WERI-Rb-1 (cell line): Measurements from ENCODE around the gene MCM3AP.
"Not testable (repeated sequence)": the region's sequence is repeated elsewhere in the genome, so short reads cannot be mapped to it uniquely, and the experiment has no call there.

ENCODE experiments used
- DNase-seq: peaks from one replicate; pipeline ENCODE4 v3.0.0-alpha.2; 2020
- H3K27ac ChIP-seq: fragments of 250-450 bp; sonication (Bioruptor Pico); 2 replicates; pipeline ENCODE4 v1.5.1; 2020; ENCODE audit warnings: mild to moderate bottlenecking, moderate library complexity
- H3K27me3 ChIP-seq: fragments of 250-450 bp; sonication (Bioruptor Pico); 2 replicates; pipeline ENCODE4 v1.5.1; 2021; ENCODE audit warnings: mild to moderate bottlenecking, low read depth, moderate library complexity; ENCODE audit not compliant: insufficient read depth, severe bottlenecking
- H3K36me3 ChIP-seq: fragments of 250-450 bp; sonication (Bioruptor Pico); 2 replicates; pipeline ENCODE4 v1.5.1; 2020; ENCODE audit warnings: mild to moderate bottlenecking, moderate library complexity
- H3K4me3 ChIP-seq: 2 replicates; pipeline ENCODE4 v1.5.1; 2011; ENCODE audit warnings: low read depth, mild to moderate bottlenecking, control low read depth, low read length
- H3K9me3 ChIP-seq: fragments of 250-450 bp; sonication (Bioruptor Pico); 2 replicates; pipeline ENCODE4 v1.5.1; 2021; ENCODE audit warnings: mild to moderate bottlenecking, moderate library complexity; ENCODE audit not compliant: severe bottlenecking
- CTCF ChIP-seq: IDR thresholded peaks from 2 replicates; pipeline ENCODE4 v1.5.1; 2011; ENCODE audit warnings: low read depth, mild to moderate bottlenecking, control low read depth, inconsistent platforms, low read length

The MCM3AP gene

GRCh38 chr21:46226920-46227599 lies 58.4 kb downstream of the MCM3AP start:
- H3K27ac ChIP-seq, result no peak overlapping the region
- H3K4me3 ChIP-seq, result peak overlapping the region; percentile 74
- peaks cover 9% of the 10 kb centered on the region for H3K9me3 ChIP-seq
- TF ChIP-seq CTCF, result no peak
- peaks cover 48% of the 10 kb centered on the region for H3K36me3 ChIP-seq
- DNase-seq, result no peak
- H3K27me3 ChIP-seq, result no peaks in the 10 kb centered on the region

DNA sequence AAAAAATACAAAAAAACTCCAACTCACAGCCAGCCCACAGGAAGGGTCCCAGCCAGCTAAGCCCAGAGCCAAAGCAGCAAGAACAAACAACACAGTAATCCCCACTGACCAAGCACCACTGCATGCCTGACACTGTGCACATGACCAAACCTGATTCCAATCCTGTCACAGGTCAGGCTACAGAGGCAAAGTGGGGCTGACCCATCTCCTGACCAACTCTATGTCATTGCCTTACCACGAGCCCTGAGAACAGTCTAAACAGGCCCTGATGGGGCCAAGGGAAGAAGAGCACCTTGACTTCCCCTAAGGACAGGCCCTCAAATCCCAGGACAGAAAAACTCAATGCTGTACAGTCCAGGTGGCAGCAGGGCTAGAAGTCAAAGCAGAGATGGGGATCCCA lies 59.3 kb downstream of the MCM3AP start:
- no peaks in the 10 kb centered on the region for H3K27me3 ChIP-seq
- H3K27ac ChIP-seq, result no peak overlapping the region
- DNase-seq, result no peak
- no peak overlapping the region for H3K4me3 ChIP-seq
- no peak for TF ChIP-seq CTCF
- peaks cover 9% of the 10 kb centered on the region for H3K9me3 ChIP-seq
- H3K36me3 ChIP-seq, result peaks cover 48% of the 10 kb centered on the region

DNA sequence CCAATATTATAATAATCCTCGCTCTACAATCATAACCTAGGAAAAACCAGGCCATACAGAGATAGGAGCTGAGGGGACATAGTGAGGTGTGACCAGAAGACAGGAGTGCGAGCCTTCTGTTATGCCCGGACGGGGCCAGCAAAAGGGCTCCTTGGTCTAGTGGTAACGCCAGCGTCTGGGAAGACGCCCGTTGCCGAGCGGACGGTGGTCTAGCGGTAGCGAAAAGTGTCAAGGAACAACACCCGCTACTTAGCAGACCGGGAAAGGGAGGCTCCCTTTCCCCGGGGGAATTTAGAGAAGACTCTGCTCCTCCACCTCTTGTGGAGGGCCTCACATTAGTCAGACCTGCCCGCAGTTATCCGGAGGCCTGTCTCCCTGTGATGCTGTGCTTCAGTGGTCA lies 61.8 kb downstream of the MCM3AP start:
- H3K36me3 ChIP-seq, result peaks cover 49% of the 10 kb centered on the region

GRCh38 chr21:46223217-46223616 lies 62.2 kb downstream of the MCM3AP start:
- no peak for TF ChIP-seq CTCF
- Histone ChIP-seq H3K27ac (no peak overlapping the region), H3K27me3 (no peaks in the 10 kb centered on the region), H3K36me3 (peaks cover 48% of the 10 kb centered on the region), H3K9me3 (peaks cover 5% of the 10 kb centered on the region), H3K4me3 (no peak overlapping the region)
- DNase-seq, result no peak

More for the DNA sequence above, 61.8 kb downstream of the MCM3AP start:
- not testable (repeated sequence) for H3K27ac ChIP-seq, H3K4me3 ChIP-seq, H3K9me3 ChIP-seq, H3K27me3 ChIP-seq, DNase-seq

GRCh38 chr21:46222436-46223116 lies 62.8 kb downstream of the MCM3AP start:
- no peak overlapping the region for H3K27ac ChIP-seq
- no peak for DNase-seq
- H3K27me3 ChIP-seq, result no peaks in the 10 kb centered on the region
- no peak overlapping the region for H3K4me3 ChIP-seq
- peaks cover 5% of the 10 kb centered on the region for H3K9me3 ChIP-seq
- no peak for TF ChIP-seq CTCF
- peaks cover 49% of the 10 kb centered on the region for H3K36me3 ChIP-seq

DNA sequence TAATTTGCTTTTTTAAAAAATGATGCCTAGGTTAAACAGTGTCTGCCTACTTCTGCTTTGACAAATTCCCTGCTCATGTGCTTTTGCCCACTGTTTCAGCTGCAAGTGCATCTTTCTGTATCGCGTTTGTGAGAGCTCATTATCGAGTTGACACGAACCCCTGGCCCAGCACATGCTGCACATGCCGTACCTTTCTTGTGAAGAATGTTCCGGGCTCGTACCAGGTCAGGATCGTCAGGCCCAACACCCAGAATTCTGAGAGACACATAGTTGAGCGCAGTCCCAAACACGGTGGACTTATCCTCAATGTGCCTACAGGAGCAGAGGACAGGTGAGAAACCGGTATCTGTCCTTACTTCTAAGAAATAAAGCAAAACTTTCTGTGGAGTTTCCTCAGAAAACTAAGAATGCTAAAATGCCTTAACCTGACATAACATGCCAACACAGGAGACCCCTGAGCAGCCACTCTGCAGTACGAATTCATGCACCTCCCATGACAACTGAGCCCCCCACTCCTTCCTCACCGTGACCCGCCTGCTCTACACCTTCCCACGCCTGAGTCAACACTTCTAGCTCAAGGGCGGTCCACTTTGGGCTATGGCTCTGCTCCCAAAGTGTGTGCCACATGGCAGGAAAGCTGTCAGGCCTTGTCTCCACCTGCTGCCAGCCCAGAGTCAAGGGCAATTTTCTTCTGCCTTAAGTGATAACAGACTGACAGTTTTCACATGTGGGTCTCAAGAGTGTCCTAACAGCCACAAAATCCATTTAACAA lies 63.6 kb downstream of the MCM3AP start:
- no peak for DNase-seq
- no peak overlapping the region for H3K4me3 ChIP-seq
- H3K9me3 ChIP-seq, result peaks cover 5% of the 10 kb centered on the region
- H3K27me3 ChIP-seq, result no peaks in the 10 kb centered on the region
- peaks cover 49% of the 10 kb centered on the region for H3K36me3 ChIP-seq
- no peak for TF ChIP-seq CTCF
- no peak overlapping the region for H3K27ac ChIP-seq
